ENCODE data around the gene CDKN1B. TPM values are rescaled to one million over a fixed set of nuclear protein-coding genes. Genes with fewer than 3 reads are reported as not detected.

Gene CDKN1B
- total and polyA plus RNA-seq, 2 of the 13 experiments (the other 11 are each of a cell fraction or from before 2014, with no cell fraction given): 20.1 to 37.2 TPM

DNA sequence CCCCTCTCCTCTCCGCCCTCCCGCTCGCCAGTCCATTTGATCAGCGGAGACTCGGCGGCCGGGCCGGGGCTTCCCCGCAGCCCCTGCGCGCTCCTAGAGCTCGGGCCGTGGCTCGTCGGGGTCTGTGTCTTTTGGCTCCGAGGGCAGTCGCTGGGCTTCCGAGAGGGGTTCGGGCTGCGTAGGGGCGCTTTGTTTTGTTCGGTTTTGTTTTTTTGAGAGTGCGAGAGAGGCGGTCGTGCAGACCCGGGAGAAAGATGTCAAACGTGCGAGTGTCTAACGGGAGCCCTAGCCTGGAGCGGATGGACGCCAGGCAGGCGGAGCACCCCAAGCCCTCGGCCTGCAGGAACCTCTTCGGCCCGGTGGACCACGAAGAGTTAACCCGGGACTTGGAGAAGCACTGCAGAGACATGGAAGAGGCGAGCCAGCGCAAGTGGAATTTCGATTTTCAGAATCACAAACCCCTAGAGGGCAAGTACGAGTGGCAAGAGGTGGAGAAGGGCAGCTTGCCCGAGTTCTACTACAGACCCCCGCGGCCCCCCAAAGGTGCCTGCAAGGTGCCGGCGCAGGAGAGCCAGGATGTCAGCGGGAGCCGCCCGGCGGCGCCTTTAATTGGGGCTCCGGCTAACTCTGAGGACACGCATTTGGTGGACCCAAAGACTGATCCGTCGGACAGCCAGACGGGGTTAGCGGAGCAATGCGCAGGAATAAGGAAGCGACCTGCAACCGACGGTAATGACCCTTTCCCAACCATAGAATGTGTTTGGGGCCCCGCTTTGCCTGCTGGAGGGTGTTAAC is 615 bp downstream of the CDKN1B start:
- H2AFZ ChIP-seq (ENCODE audit: low read length): no peak overlapping the region
- WGBS (ENCODE audit: low lambda C conversion rate): 3% methylated on average over 4 of the region's 62 CpGs
- BruUV-seq (replicated peaks): TSS peak; percentile 61
- in situ Hi-C loops (cut with HindIII; ENCODE audit: extremely low pct_ligation_motif_present, low pct_unique_long_range_greater_than_20kb): loop anchor here (25.0 kb wide), 1 partner anchor 630 kb away; no protein-coding TSS in a partner anchor
- no peak for DNase-seq (ENCODE audit: low spot score)
- POLR2A ChIA-PET: interaction anchor here (1.2 to 4.7 kb wide), 4 partner anchors 7 to 19 kb away, joined by 3 to 66 read pairs (median 6); no protein-coding TSS in a partner anchor
- peak; percentile 45 for ATAC-seq
- H3K27ac ChIP-seq (ENCODE audit: extremely low read length, insufficient read depth, low read length): peak overlapping the region; percentile 99
- intact Hi-C loops (cut with micrococcal nuclease; ENCODE audit: unreplicated experiment): loop anchor here (1.0 to 5.0 kb wide), 2 partner anchors 8 to 155 kb away; partner anchors contain the start of gene DUSP16
- H3K4me3 ChIP-seq (replicated peaks in 1 of 3; ENCODE audit: insufficient read depth in 1 of 3, low read depth in 2 of 3, low read length in 3 of 3): peak overlapping the region; percentile 92 to 96 (median 96)
- peaks cover 55% of the 10 kb centered on the region for H3K4me1 ChIP-seq (ENCODE audit: insufficient read depth, low read length)
- CTCF ChIA-PET (ENCODE audit: low intra/inter-chr PET ratio, low total read pairs): no interaction called here
- H3K36me3 ChIP-seq (replicated peaks in 1 of 2; ENCODE audit: control insufficient read depth in 1 of 2, insufficient read depth in 2 of 2, low read length in 2 of 2): 0 out of 5 replicates have a peak, but pooled peaks cover 1 to 9% of the 10 kb centered on the region in 2 experiments
- H4K20me1 ChIP-seq (ENCODE audit: insufficient read depth, low read length): peaks cover 15% of the 10 kb centered on the region; the same call in 1 of the 2 replicates
- H3K27me3 ChIP-seq (ENCODE audit: control insufficient read depth in 1 of 2, insufficient read depth in 2 of 2, low read length in 2 of 2): no peaks in the 10 kb centered on the region; a peak in 2 of 5 replicates
- H3K9me3 ChIP-seq (ENCODE audit: low read length): no peaks in the 10 kb centered on the region
- H3K4me2 ChIP-seq (ENCODE audit: low read depth, low read length): peak overlapping the region; percentile 89
- FAIRE-seq: no peak
- peak overlapping the region; percentile 99 for H3K9ac ChIP-seq (ENCODE audit: insufficient read depth, low read depth, low read length)
- H3K79me2 ChIP-seq (ENCODE audit: insufficient read depth, low read length): peaks cover 68% of the 10 kb centered on the region
- TF ChIP-seq KLF16 (CRISPR knock-in tag; IDR thresholded peaks at IDR 0.05) (no peak; a peak in 1 of 4 replicates), NCOA2 (CRISPR knock-in tag; IDR thresholded peaks at IDR 0.05) (no peak), SNAPC5 (CRISPR knock-in tag; IDR thresholded peaks at IDR 0.05; ENCODE audit: borderline replicate concordance) (no peak), ZNF264 (CRISPR knock-in tag; IDR thresholded peaks at IDR 0.05) (no peak; the same call in 1 of the 2 replicates), POLR2AphosphoS5 (IDR thresholded peaks at IDR 0.05; ENCODE audit: low read depth, low read length) (no peak), CCDC6 (CRISPR knock-in tag; IDR thresholded peaks at IDR 0.05) (no peak), ZNF614 (CRISPR knock-in tag; IDR thresholded peaks at IDR 0.05; ENCODE audit: borderline replicate concordance) (no peak), SOX13 (IDR thresholded peaks at IDR 0.05) (no peak), SOX13 (CRISPR knock-in tag; conservative IDR thresholded peaks at IDR 0.05 in 1 of 2, IDR thresholded peaks at IDR 0.05 in 1 of 2) (no peak), ARNTL (CRISPR knock-in tag; IDR thresholded peaks at IDR 0.05) (no peak), REL (CRISPR knock-in tag; conservative IDR thresholded peaks at IDR 0.05) (peak; percentile 67; the same call in 1 of the 2 replicates), ZFP90 (CRISPR knock-in tag; IDR thresholded peaks at IDR 0.05; ENCODE audit: borderline replicate concordance) (no peak), ZNF343 (CRISPR knock-in tag; IDR thresholded peaks at IDR 0.05) (no peak), ZC3H13 (CRISPR knock-in tag; IDR thresholded peaks at IDR 0.05) (no peak), JUND (CRISPR knock-in tag; IDR thresholded peaks at IDR 0.05) (no peak), AFF4 (CRISPR knock-in tag; IDR thresholded peaks at IDR 0.05) (peak; percentile 92; the same call in 1 of the 2 replicates), SRSF1 (optimal IDR thresholded peaks at IDR 0.05; ENCODE audit: low read depth, low read length) (no peak), ZNF678 (CRISPR knock-in tag; IDR thresholded peaks at IDR 0.05) (no peak), ZNF20 (CRISPR knock-in tag; IDR thresholded peaks at IDR 0.05) (no peak)
